HG03354 (cell line): ENCODE data around the gene HELT.
"Not testable (repeated sequence)": the region's sequence is repeated elsewhere in the genome, so short reads cannot be mapped to it uniquely, and the experiment has no call there.

Experiments
- ATAC-seq: cut with Tn5 transposase; IDR thresholded peaks from one replicate; pipeline ENCODE4 v1.9.1; 2021; ENCODE audit warnings: mild to moderate bottlenecking; ENCODE audit not compliant: unreplicated experiment, poor library complexity, severe bottlenecking

The HELT gene

GRCh38 chr4:185017964-185018772, at the start of gene HELT:
Gene HELT, plus strand, starts transcription at chr4:185018490. Its CDS starts 439 bp downstream, at chr4:185018929.
- ATAC-seq, result no peak

GRCh38 chr4:184968784-184969201, 49.5 kb upstream of the HELT start:
- ATAC-seq, result no peak

GRCh38 chr4:184969610-184970009, 48.7 kb upstream of the HELT start:
- no peak for ATAC-seq

GRCh38 chr4:184972991-184973390, 45.3 kb upstream of the HELT start:
- no peak for ATAC-seq

- ATAC-seq, result not testable (repeated sequence)
Observed at GRCh38 chr4:184976348-184976747, 41.9 kb upstream of the HELT start.

GRCh38 chr4:184977747-184978146, 40.5 kb upstream of the HELT start:
- ATAC-seq, result no peak

- ATAC-seq, result no peak
Observed at GRCh38 chr4:184978211-184978610, 40.1 kb upstream of the HELT start.

GRCh38 chr4:184979461-184980124, 38.7 kb upstream of the HELT start:
- ATAC-seq, result no peak

GRCh38 chr4:184980261-184980660, 38.0 kb upstream of the HELT start:
- no peak for ATAC-seq

GRCh38 chr4:184983672-184984356, 34.5 kb upstream of the HELT start:
- peak; percentile 72 for ATAC-seq

- no peak for ATAC-seq
Observed at GRCh38 chr4:184987493-184988031, 30.7 kb upstream of the HELT start.

- ATAC-seq, result no peak
Observed at GRCh38 chr4:184988611-184989010, 29.7 kb upstream of the HELT start.

- ATAC-seq, result not testable (repeated sequence)
Observed at GRCh38 chr4:184989283-184989682, 29.0 kb upstream of the HELT start.

GRCh38 chr4:184990131-184990530, 28.2 kb upstream of the HELT start:
- not testable (repeated sequence) for ATAC-seq

GRCh38 chr4:184991860-184992259, 26.4 kb upstream of the HELT start:
- no peak for ATAC-seq

- no peak for ATAC-seq
Observed at GRCh38 chr4:184992422-184992821, 25.9 kb upstream of the HELT start.

- ATAC-seq, result no peak
Observed at GRCh38 chr4:184993247-184993646, 25.0 kb upstream of the HELT start.

- ATAC-seq, result no peak
Observed at GRCh38 chr4:184994010-184994622, 24.2 kb upstream of the HELT start.

- no peak for ATAC-seq
Observed at GRCh38 chr4:184994623-184995010, 23.7 kb upstream of the HELT start.

- ATAC-seq, result not testable (repeated sequence)
Observed at GRCh38 chr4:184997656-184998055, 20.6 kb upstream of the HELT start.
